ENCODE measurements around the gene CADPS.

DNA sequence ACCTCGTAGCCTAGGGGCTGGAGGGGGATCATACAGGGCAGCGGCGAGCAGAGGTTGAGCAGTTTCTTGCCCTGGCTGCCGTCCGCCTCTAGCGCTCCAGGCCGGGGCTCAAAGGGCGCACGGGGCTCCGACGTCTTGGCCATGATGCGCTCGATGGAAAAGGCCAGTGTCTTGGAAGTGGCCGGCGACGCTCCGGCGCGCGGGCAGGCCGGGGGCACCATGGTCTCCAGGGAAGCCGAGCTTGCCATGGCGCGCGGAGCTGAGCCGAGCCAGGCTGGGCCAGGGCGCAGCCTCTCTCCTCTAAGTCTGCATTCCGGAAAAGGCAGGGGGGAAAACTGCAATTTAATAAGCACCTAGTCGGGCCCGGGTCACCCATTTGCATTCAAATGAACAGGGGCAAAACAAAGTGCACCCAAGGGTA, 502.6 kb downstream of the CADPS start:
- TF ChIP-seq, protein P1, sequence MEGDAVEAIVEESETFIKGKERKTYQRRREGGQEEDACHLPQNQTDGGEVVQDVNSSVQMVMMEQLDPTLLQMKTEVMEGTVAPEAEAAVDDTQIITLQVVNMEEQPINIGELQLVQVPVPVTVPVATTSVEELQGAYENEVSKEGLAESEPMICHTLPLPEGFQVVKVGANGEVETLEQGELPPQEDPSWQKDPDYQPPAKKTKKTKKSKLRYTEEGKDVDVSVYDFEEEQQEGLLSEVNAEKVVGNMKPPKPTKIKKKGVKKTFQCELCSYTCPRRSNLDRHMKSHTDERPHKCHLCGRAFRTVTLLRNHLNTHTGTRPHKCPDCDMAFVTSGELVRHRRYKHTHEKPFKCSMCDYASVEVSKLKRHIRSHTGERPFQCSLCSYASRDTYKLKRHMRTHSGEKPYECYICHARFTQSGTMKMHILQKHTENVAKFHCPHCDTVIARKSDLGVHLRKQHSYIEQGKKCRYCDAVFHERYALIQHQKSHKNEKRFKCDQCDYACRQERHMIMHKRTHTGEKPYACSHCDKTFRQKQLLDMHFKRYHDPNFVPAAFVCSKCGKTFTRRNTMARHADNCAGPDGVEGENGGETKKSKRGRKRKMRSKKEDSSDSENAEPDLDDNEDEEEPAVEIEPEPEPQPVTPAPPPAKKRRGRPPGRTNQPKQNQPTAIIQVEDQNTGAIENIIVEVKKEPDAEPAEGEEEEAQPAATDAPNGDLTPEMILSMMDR (IDR thresholded peaks at IDR 0.05) = no peak
- TF ChIP-seq POLR2A (IDR thresholded peaks at IDR 0.05) (no peak), EP300 (IDR thresholded peaks at IDR 0.05) (no peak)

Data from sigmoid colon (tissue), 4 donors.